ENCODE measurements around the gene CERCAM.
A peak's percentile ranks its signal among the peaks of the same experiment; 100 is the strongest.

CERCAM gene

DNA sequence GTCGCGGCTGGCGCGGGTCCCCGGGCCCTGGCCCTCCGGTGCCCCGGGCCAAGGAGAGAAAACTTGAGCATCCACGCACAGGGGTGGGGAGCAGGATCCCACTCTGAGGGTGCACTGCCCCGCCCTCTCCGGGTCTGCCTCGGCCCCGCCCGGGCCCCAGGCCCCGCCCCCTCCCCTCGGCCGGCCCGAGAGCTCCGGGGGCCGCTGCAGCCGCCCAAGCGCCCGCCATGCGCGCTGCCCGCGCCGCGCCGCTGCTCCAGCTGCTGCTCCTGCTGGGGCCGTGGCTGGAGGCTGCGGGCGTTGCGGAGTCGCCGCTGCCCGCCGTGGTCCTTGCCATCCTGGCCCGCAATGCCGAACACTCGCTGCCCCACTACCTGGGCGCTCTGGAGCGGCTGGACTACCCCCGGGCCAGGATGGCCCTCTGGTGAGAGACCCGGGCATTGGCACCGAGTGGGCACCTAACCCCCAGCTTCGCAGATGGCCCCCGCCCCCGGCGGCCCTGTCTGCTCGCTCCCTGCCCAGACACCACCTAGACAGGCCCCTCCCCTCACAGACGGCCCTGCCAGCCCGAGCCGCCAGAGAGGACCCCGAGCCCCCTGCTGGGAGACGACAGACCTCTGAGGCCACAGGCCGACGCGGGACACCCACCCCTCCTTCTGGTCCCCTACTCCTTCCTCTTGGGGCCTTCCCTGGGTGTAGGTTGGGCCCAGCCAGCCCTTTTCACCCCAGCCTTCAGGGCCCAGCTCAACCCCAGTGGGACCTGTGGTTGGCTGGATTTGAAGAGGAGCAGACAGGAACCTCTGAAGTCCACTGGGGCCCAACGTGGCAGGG is at the start of gene CERCAM:
Gene CERCAM, plus strand, starts transcription at position 207 of the 831 bp plus-strand sequence. Its CDS starts 21 bp downstream, at position 228.
- Histone ChIP-seq H3K27me3 (ENCODE audit: control insufficient read depth, insufficient read depth, low read length) (peaks cover 36% of the 10 kb centered on the region), H3K9ac (ENCODE audit: low read length) (peak within 1 kb of the TSS; percentile 50), H3K9me3 (ENCODE audit: control insufficient read depth, low read length) (no peaks in the 10 kb centered on the region), H3K4me1 (ENCODE audit: control insufficient read depth, insufficient read depth, low read length) (peaks cover 13% of the 10 kb centered on the region), H3K4me3 (ENCODE audit: low read length) (peak within 1 kb of the TSS; percentile 25), H3K36me3 (ENCODE audit: control insufficient read depth, insufficient read depth, low read length) (no peaks in the 10 kb centered on the region)

- no peaks in the 10 kb centered on the region for H3K9me3 ChIP-seq (ENCODE audit: control insufficient read depth, low read length)
- peak overlapping the region; percentile 63 for H3K4me3 ChIP-seq (ENCODE audit: low read length)
- H3K4me1 ChIP-seq (ENCODE audit: control insufficient read depth, insufficient read depth, low read length): peaks cover 18% of the 10 kb centered on the region
- peak overlapping the region; percentile 92 for H3K9ac ChIP-seq (ENCODE audit: low read length)
- H3K36me3 ChIP-seq (ENCODE audit: control insufficient read depth, insufficient read depth, low read length): no peaks in the 10 kb centered on the region
- H3K27me3 ChIP-seq (ENCODE audit: control insufficient read depth, insufficient read depth, low read length): no peaks in the 10 kb centered on the region
These were observed 49.0 kb upstream of the CERCAM start for GRCh38 chr9:128371630-128372117.

- Histone ChIP-seq H3K4me3 (ENCODE audit: low read length) (peak overlapping the region; percentile 63), H3K36me3 (ENCODE audit: control insufficient read depth, insufficient read depth, low read length) (no peaks in the 10 kb centered on the region), H3K9me3 (ENCODE audit: control insufficient read depth, low read length) (no peaks in the 10 kb centered on the region), H3K27me3 (ENCODE audit: control insufficient read depth, insufficient read depth, low read length) (no peaks in the 10 kb centered on the region), H3K4me1 (ENCODE audit: control insufficient read depth, insufficient read depth, low read length) (peaks cover 18% of the 10 kb centered on the region), H3K9ac (ENCODE audit: low read length) (peak overlapping the region; percentile 92)
These were observed 48.4 kb upstream of the CERCAM start for GRCh38 chr9:128372188-128372641.

GRCh38 chr9:128372784-128373183 is 47.9 kb upstream of the CERCAM start:
- Histone ChIP-seq H3K27me3 (ENCODE audit: control insufficient read depth, insufficient read depth, low read length) (no peaks in the 10 kb centered on the region), H3K4me1 (ENCODE audit: control insufficient read depth, insufficient read depth, low read length) (peaks cover 18% of the 10 kb centered on the region), H3K4me3 (ENCODE audit: low read length) (no peak overlapping the region), H3K9me3 (ENCODE audit: control insufficient read depth, low read length) (no peaks in the 10 kb centered on the region), H3K9ac (ENCODE audit: low read length) (no peak overlapping the region), H3K36me3 (ENCODE audit: control insufficient read depth, insufficient read depth, low read length) (no peaks in the 10 kb centered on the region)

DNA sequence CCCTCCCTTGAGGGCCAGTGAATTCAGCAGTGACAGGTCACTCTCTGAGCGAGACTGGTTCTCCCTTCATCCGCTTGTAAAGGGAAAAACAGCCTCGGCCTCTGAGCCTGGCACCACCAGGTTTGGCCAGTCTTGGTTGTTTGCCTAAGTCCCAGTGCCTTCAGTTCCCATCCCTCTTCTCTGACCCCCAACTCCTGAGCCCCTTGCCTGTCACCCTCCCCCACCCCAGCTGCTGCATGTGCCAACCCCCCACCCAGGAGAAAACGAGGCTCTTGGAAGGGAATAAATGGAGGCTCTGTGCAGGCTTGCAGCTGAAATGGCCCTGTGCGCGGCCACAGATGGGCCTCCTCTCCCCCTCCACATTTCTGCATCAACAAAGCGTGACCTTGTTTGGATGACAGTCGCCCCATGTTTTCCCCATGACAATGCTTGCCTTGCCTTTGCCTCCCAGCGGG is 46.4 kb upstream of the CERCAM start:
- H3K4me1 ChIP-seq (ENCODE audit: control insufficient read depth, insufficient read depth, low read length): peaks cover 18% of the 10 kb centered on the region
- no peak overlapping the region for H3K4me3 ChIP-seq (ENCODE audit: low read length)
- no peaks in the 10 kb centered on the region for H3K36me3 ChIP-seq (ENCODE audit: control insufficient read depth, insufficient read depth, low read length)
- H3K27me3 ChIP-seq (ENCODE audit: control insufficient read depth, insufficient read depth, low read length): no peaks in the 10 kb centered on the region
- H3K9ac ChIP-seq (ENCODE audit: low read length): no peak overlapping the region
- no peaks in the 10 kb centered on the region for H3K9me3 ChIP-seq (ENCODE audit: control insufficient read depth, low read length)

- no peaks in the 10 kb centered on the region for H3K9me3 ChIP-seq (ENCODE audit: control insufficient read depth, low read length)
- no peak overlapping the region for H3K4me3 ChIP-seq (ENCODE audit: low read length)
- H3K36me3 ChIP-seq (ENCODE audit: control insufficient read depth, insufficient read depth, low read length): no peaks in the 10 kb centered on the region
- H3K9ac ChIP-seq (ENCODE audit: low read length): no peak overlapping the region
- no peaks in the 10 kb centered on the region for H3K27me3 ChIP-seq (ENCODE audit: control insufficient read depth, insufficient read depth, low read length)
- H3K4me1 ChIP-seq (ENCODE audit: control insufficient read depth, insufficient read depth, low read length): peaks cover 11% of the 10 kb centered on the region
These were observed 44.8 kb upstream of the CERCAM start for GRCh38 chr9:128375865-128376264.

- Histone ChIP-seq H3K27me3 (ENCODE audit: control insufficient read depth, insufficient read depth, low read length) (no peaks in the 10 kb centered on the region), H3K36me3 (ENCODE audit: control insufficient read depth, insufficient read depth, low read length) (peaks cover 14% of the 10 kb centered on the region), H3K4me3 (ENCODE audit: low read length) (no peak overlapping the region), H3K9ac (ENCODE audit: low read length) (no peak overlapping the region), H3K9me3 (ENCODE audit: control insufficient read depth, low read length) (no peaks in the 10 kb centered on the region), H3K4me1 (ENCODE audit: control insufficient read depth, insufficient read depth, low read length) (no peaks in the 10 kb centered on the region)
These were observed 38.4 kb upstream of the CERCAM start for GRCh38 chr9:128382261-128382660.

- Histone ChIP-seq H3K9me3 (ENCODE audit: control insufficient read depth, low read length) (no peaks in the 10 kb centered on the region), H3K9ac (ENCODE audit: low read length) (no peak overlapping the region), H3K36me3 (ENCODE audit: control insufficient read depth, insufficient read depth, low read length) (peaks cover 20% of the 10 kb centered on the region), H3K4me3 (ENCODE audit: low read length) (no peak overlapping the region), H3K4me1 (ENCODE audit: control insufficient read depth, insufficient read depth, low read length) (no peaks in the 10 kb centered on the region), H3K27me3 (ENCODE audit: control insufficient read depth, insufficient read depth, low read length) (no peaks in the 10 kb centered on the region)
These were observed 37.5 kb upstream of the CERCAM start for GRCh38 chr9:128383007-128383753.

GRCh38 chr9:128383791-128384190 is 36.9 kb upstream of the CERCAM start:
- no peak overlapping the region for H3K4me3 ChIP-seq (ENCODE audit: low read length)
- no peaks in the 10 kb centered on the region for H3K27me3 ChIP-seq (ENCODE audit: control insufficient read depth, insufficient read depth, low read length)
- no peaks in the 10 kb centered on the region for H3K4me1 ChIP-seq (ENCODE audit: control insufficient read depth, insufficient read depth, low read length)
- H3K9me3 ChIP-seq (ENCODE audit: control insufficient read depth, low read length): no peaks in the 10 kb centered on the region
- H3K9ac ChIP-seq (ENCODE audit: low read length): no peak overlapping the region
- peaks cover 20% of the 10 kb centered on the region for H3K36me3 ChIP-seq (ENCODE audit: control insufficient read depth, insufficient read depth, low read length)

DNA sequence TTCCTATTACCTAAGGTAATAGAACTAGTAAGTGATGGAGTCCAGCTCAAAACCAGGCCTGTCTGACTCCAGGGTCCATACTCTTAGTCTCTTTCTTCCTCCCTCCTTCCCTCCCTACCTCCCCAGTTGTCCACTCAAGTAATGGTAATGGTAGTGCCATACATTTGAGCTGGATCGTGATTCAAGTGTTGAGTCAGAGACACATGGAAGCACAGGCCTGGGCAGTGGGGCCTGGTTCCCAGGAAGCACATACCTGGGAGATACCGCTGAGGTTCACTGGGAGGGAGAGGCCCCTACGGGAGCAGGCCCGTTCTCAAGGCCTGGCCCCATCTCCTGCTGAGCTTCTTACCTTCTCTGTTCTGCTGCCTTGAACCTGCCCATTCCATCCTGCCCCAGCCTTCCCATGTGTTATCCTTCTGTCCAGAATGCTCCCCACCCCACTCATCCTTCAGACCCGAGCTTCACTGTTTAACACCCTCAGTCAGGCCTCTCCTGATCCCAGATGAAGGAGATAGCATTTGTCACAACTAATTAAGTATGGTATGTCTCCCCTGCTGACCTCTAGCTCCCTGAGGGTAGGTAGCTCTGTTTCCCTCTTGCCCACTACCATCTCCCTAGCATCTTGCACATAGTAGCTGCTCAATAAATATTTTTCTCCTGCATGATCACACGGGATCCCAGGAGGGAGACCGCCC is 35.7 kb upstream of the CERCAM start:
- H3K4me1 ChIP-seq (ENCODE audit: control insufficient read depth, insufficient read depth, low read length): no peaks in the 10 kb centered on the region
- H3K27me3 ChIP-seq (ENCODE audit: control insufficient read depth, insufficient read depth, low read length): no peaks in the 10 kb centered on the region
- peaks cover 20% of the 10 kb centered on the region for H3K36me3 ChIP-seq (ENCODE audit: control insufficient read depth, insufficient read depth, low read length)
- H3K9ac ChIP-seq (ENCODE audit: low read length): no peak overlapping the region
- no peaks in the 10 kb centered on the region for H3K9me3 ChIP-seq (ENCODE audit: control insufficient read depth, low read length)
- no peak overlapping the region for H3K4me3 ChIP-seq (ENCODE audit: low read length)

GRCh38 chr9:128385496-128386460 is 34.9 kb upstream of the CERCAM start:
- Histone ChIP-seq H3K9me3 (ENCODE audit: control insufficient read depth, low read length) (no peaks in the 10 kb centered on the region), H3K4me3 (ENCODE audit: low read length) (no peak overlapping the region), H3K4me1 (ENCODE audit: control insufficient read depth, insufficient read depth, low read length) (no peaks in the 10 kb centered on the region), H3K36me3 (ENCODE audit: control insufficient read depth, insufficient read depth, low read length) (peaks cover 20% of the 10 kb centered on the region), H3K27me3 (ENCODE audit: control insufficient read depth, insufficient read depth, low read length) (no peaks in the 10 kb centered on the region), H3K9ac (ENCODE audit: low read length) (no peak overlapping the region)

All from mucosa of stomach (tissue), 1 donor.